ENCODE results near the gene IGF1R. TPM values are rescaled to one million over a fixed set of nuclear protein-coding genes. Genes with fewer than 3 reads are reported as not detected.

IGF1R gene
- total RNA-seq, 1 experiment from 2014 or later = 3.8 TPM

DNA sequence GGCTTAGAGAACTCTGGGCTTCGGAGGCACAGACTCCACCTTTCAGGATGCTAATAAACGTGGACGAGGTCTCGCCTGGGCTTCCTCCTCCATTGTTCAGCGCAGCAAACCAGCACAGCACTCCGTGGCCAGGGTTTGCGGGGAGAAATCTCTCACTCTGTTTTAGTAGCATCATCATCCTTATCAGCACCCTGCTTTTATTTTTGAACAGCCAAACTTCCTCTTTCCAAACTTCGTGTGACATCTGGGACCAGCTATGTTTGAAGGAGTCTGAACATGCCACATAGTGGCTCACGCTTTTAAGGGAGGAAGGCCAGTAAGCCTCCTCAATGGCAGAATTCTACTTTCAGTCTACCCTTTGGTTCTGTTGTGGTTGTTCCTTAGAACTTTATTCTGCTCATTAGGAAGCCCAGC lies 210.3 kb downstream of the IGF1R start:
- intact Hi-C loops (cut with micrococcal nuclease) = no loop called here
- DNase-seq (no peak), ATAC-seq (no peak)
- H3K4me1 ChIP-seq (ENCODE audit: insufficient read depth, low read length) = peaks cover 60% of the 10 kb centered on the region
- BruUV-seq (replicated peaks) = no TSS peak
- H3K4me2 ChIP-seq (ENCODE audit: low read length) = no peak overlapping the region
- no peaks in the 10 kb centered on the region for H4K20me1 ChIP-seq (ENCODE audit: low read length)
- H3K27ac ChIP-seq (ENCODE audit: low read length) = no peak overlapping the region
- ChIA-PET POLR2A (ENCODE audit: unreplicated experiment) (no interaction called here), CTCF (no interaction called here)
- TF ChIP-seq EZH2 (IDR thresholded peaks at IDR 0.05; ENCODE audit: low read length, unreplicated experiment) (no peak), EZH2phosphoT487 (IDR thresholded peaks at IDR 0.05; ENCODE audit: borderline replicate concordance, low read length) (no peak), CTCF (conservative IDR thresholded peaks at IDR 0.05; ENCODE audit: low read depth, low read length) (no peak)
- H3K36me3 ChIP-seq (ENCODE audit: low read depth, low read length) = no peaks in the 10 kb centered on the region
- H3K9me2 ChIP-seq (replicated peaks; ENCODE audit: low read length) = no peaks in the 10 kb centered on the region
- no peaks in the 10 kb centered on the region for H3K27me3 ChIP-seq (ENCODE audit: low read length)
- H3K9ac ChIP-seq (ENCODE audit: low read length) = no peak overlapping the region
- H3F3A ChIP-seq (ENCODE audit: low read length, unreplicated experiment) = peaks cover 9% of the 10 kb centered on the region
- no peaks in the 10 kb centered on the region for H3K9me3 ChIP-seq (ENCODE audit: low read length)
- H3K4me3 ChIP-seq (ENCODE audit: low read length) = no peak overlapping the region
- peaks cover 15% of the 10 kb centered on the region; the same call in 1 of the 2 replicates for H3K79me2 ChIP-seq (ENCODE audit: low read length)
- H2AFZ ChIP-seq (ENCODE audit: low read length) = no peak overlapping the region

DNA sequence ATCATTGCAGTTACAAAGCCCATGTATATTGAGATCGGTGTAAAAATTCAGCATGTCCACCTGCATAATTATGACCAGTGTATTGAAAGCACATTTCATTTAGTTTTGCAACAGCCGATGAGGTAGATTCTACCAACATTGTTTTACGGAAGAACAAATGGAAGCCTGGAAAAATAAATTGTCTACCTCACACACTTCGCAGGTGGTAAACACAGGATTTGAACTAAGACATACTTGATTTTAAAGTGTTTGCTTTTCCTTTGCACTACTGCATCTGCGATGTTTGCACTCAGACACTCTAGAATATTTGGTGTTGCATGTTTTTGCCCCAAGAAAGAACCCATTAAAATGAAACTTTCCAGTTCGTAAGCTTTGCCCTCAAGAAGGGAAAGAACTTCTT lies 210.8 kb downstream of the IGF1R start:
- ATAC-seq (no peak), DNase-seq (no peak)
- intact Hi-C loops (cut with micrococcal nuclease) = no loop called here
- no peaks in the 10 kb centered on the region for H4K20me1 ChIP-seq (ENCODE audit: low read length)
- H3K9me2 ChIP-seq (replicated peaks; ENCODE audit: low read length) = no peaks in the 10 kb centered on the region
- no peak overlapping the region for H3K4me3 ChIP-seq (ENCODE audit: low read length)
- no peaks in the 10 kb centered on the region for H3K9me3 ChIP-seq (ENCODE audit: low read length)
- ChIA-PET CTCF (no interaction called here), POLR2A (ENCODE audit: unreplicated experiment) (no interaction called here)
- no TSS peak for BruUV-seq (replicated peaks)
- H3K4me2 ChIP-seq (ENCODE audit: low read length) = no peak overlapping the region
- H3K27me3 ChIP-seq (ENCODE audit: low read length) = no peaks in the 10 kb centered on the region
- H3K4me1 ChIP-seq (ENCODE audit: insufficient read depth, low read length) = peaks cover 54% of the 10 kb centered on the region
- H2AFZ ChIP-seq (ENCODE audit: low read length) = 0 out of 2 replicates have a peak overlapping the region, but pooled peaks have one; percentile 20
- H3K27ac ChIP-seq (ENCODE audit: low read length) = no peak overlapping the region
- no peak overlapping the region for H3K9ac ChIP-seq (ENCODE audit: low read length)
- H3K36me3 ChIP-seq (ENCODE audit: low read depth, low read length) = no peaks in the 10 kb centered on the region
- peaks cover 9% of the 10 kb centered on the region for H3F3A ChIP-seq (ENCODE audit: low read length, unreplicated experiment)
- H3K79me2 ChIP-seq (ENCODE audit: low read length) = peaks cover 9% of the 10 kb centered on the region; the same call in 1 of the 2 replicates
- no peak for TF ChIP-seq EZH2 (IDR thresholded peaks at IDR 0.05; ENCODE audit: low read length, unreplicated experiment)
- TF ChIP-seq CTCF (conservative IDR thresholded peaks at IDR 0.05; ENCODE audit: low read depth, low read length) = no peak
- no peak for TF ChIP-seq EZH2phosphoT487 (IDR thresholded peaks at IDR 0.05; ENCODE audit: borderline replicate concordance, low read length)

GRCh38 chr15:98860281-98861041 lies 212.1 kb downstream of the IGF1R start:
- POLR2A ChIA-PET (ENCODE audit: unreplicated experiment) = no interaction called here
- Histone ChIP-seq H3K36me3 (ENCODE audit: low read depth, low read length) (no peaks in the 10 kb centered on the region), H3K9me2 (replicated peaks; ENCODE audit: low read length) (no peaks in the 10 kb centered on the region), H3K4me3 (ENCODE audit: low read length) (no peak overlapping the region), H3K9ac (ENCODE audit: low read length) (no peak overlapping the region), H3K79me2 (ENCODE audit: low read length) (no peaks in the 10 kb centered on the region), H3K27ac (ENCODE audit: low read length) (no peak overlapping the region), H3K4me1 (ENCODE audit: insufficient read depth, low read length) (peaks cover 46% of the 10 kb centered on the region), H2AFZ (ENCODE audit: low read length) (no peak overlapping the region), H3K4me2 (ENCODE audit: low read length) (no peak overlapping the region), H3K27me3 (ENCODE audit: low read length) (no peaks in the 10 kb centered on the region), H3K9me3 (ENCODE audit: low read length) (no peaks in the 10 kb centered on the region), H3F3A (ENCODE audit: low read length, unreplicated experiment) (peaks cover 9% of the 10 kb centered on the region), H4K20me1 (ENCODE audit: low read length) (no peaks in the 10 kb centered on the region)
- DNase-seq = no peak
- ATAC-seq = no peak
- TF ChIP-seq EZH2phosphoT487 (IDR thresholded peaks at IDR 0.05; ENCODE audit: borderline replicate concordance, low read length) (no peak), CTCF (conservative IDR thresholded peaks at IDR 0.05; ENCODE audit: low read depth, low read length) (no peak), EZH2 (IDR thresholded peaks at IDR 0.05; ENCODE audit: low read length, unreplicated experiment) (no peak)
- intact Hi-C loops (cut with micrococcal nuclease) = no loop called here
- no TSS peak for BruUV-seq (replicated peaks)
- CTCF ChIA-PET = no interaction called here
